K562 (cell line): Measurements from ENCODE around the gene TUBB1. TPM values are rescaled to one million over a fixed set of nuclear protein-coding genes. Genes with fewer than 3 reads are reported as not detected.

Experiments used
- AFF1 ChIP-seq, 2 experiments: fragments of 450-650 bp; IDR thresholded peaks; 2 replicates each; pipeline ENCODE4 v1.6.1; 2018; ENCODE audit warnings: mild to moderate bottlenecking in 2 of 2, low read depth in 1 of 2; ENCODE audit not compliant: partially characterized antibody in 2 of 2
- C11orf30 ChIP-seq: fragments of 450-650 bp; IDR thresholded peaks from 2 replicates; pipeline ENCODE4 v1.6.1; 2016; ENCODE audit warnings: low read depth, mild to moderate bottlenecking
- ETS2 ChIP-seq: IDR thresholded peaks from 2 replicates; pipeline ENCODE4 v1.6.1; 2016; ENCODE audit warnings: borderline replicate concordance, missing genetic modification characterization, mild to moderate bottlenecking, moderate library complexity, missing compliant biosample characterization; ENCODE audit not compliant: poor library complexity, severe bottlenecking
- KDM1A ChIP-seq, 2 experiments: fragments of 450-650 bp; IDR thresholded peaks; 2 replicates each; pipeline ENCODE4 v1.6.1; 2016; ENCODE audit warnings: mild to moderate bottlenecking in 2 of 2
- MEF2A ChIP-seq: IDR thresholded peaks from 2 replicates; pipeline ENCODE4 v1.6.1; 2011; ENCODE audit warnings: low read depth, mild to moderate bottlenecking, low read length, moderate library complexity; ENCODE audit not compliant: control insufficient read depth
- OTX1 ChIP-seq: fragments of 450-650 bp; formaldehyde crosslinking; IDR thresholded peaks from 2 replicates; pipeline ENCODE4 v1.4.0; 2022; ENCODE audit warnings: mild to moderate bottlenecking
- STAG1 ChIP-seq: sonication (generic); formaldehyde crosslinking; IDR thresholded peaks from 2 replicates; pipeline ENCODE4 v1.5.0; 2020; ENCODE audit warnings: missing genetic modification reagents, borderline replicate concordance
- ZNF311 ChIP-seq: fragments of 250-450 bp; sonication (Bioruptor Pico); IDR thresholded peaks from 2 replicates; pipeline ENCODE4 v1.4.0; 2020; ENCODE audit warnings: mild to moderate bottlenecking, moderate library complexity
- ZNF639 ChIP-seq, 2 experiments: fragments of 200-800 bp in 1 of 2; sonication (Bioruptor generic) in 1 of 2; sonication (generic) in 1 of 2; formaldehyde crosslinking in 1 of 2; IDR thresholded peaks in 1 of 2; conservative IDR thresholded peaks in 1 of 2; 2 replicates each; pipeline versions ENCODE4 v1.5.0 to v1.6.1; 2016 to 2020; ENCODE audit warnings: missing compliant biosample characterization in 1 of 2, missing genetic modification characterization in 1 of 2, missing genetic modification reagents in 1 of 2
- polyA plus RNA-seq, 8 experiments: library from polyadenylated mRNA; depleted of rRNA in 4 of 8; stranded (reverse) in 5 of 8; unstranded in 3 of 8; fragments of >200 nt; fragmentation: Nextera tagmentation in 2 of 8; fragmentation: Illumina TruSeq in 1 of 8; extraction: Ambion mirVana in 2 of 8; extraction: Trizol in 1 of 8; gene quantifications; 2 replicates each; pipeline versions ENCODE4 v1.2.1 to v1.2.3, GENCODE V29; 2011 to 2014; ENCODE audit warnings: inconsistent platforms in 1 of 8, missing spikeins in 1 of 8
- total RNA-seq, 7 experiments: library from RNA; depleted of rRNA in 6 of 7; stranded (reverse); fragments of >200 nt in 6 of 7; fragmentation: Illumina TruSeq in 2 of 7; extraction: Trizol in 2 of 7; gene quantifications; 2 replicates each; pipeline versions ENCODE4 v1.2.1 to v1.2.3, GENCODE V29; 2011 to 2021; ENCODE audit warnings: low replicate concordance in 1 of 7
- TF ChIP-seq, protein P1 (sequence below): fragments of 250-450 bp; sonication (Bioruptor Pico); IDR thresholded peaks from 2 replicates; pipeline ENCODE4 v1.4.0; 2020
- TF ChIP-seq, protein P2 (sequence below): sonication (generic); formaldehyde crosslinking; IDR thresholded peaks from 2 replicates; pipeline ENCODE4 v1.8.0; 2022; ENCODE audit warnings: mild to moderate bottlenecking, missing genetic modification reagents, borderline replicate concordance

TUBB1 gene
- total and polyA plus RNA-seq, 9 of the 15 experiments (the other 6 are each of a cell fraction or from before 2014, with no cell fraction given): 1.5 to 3.9 (median 2.4) TPM

DNA sequence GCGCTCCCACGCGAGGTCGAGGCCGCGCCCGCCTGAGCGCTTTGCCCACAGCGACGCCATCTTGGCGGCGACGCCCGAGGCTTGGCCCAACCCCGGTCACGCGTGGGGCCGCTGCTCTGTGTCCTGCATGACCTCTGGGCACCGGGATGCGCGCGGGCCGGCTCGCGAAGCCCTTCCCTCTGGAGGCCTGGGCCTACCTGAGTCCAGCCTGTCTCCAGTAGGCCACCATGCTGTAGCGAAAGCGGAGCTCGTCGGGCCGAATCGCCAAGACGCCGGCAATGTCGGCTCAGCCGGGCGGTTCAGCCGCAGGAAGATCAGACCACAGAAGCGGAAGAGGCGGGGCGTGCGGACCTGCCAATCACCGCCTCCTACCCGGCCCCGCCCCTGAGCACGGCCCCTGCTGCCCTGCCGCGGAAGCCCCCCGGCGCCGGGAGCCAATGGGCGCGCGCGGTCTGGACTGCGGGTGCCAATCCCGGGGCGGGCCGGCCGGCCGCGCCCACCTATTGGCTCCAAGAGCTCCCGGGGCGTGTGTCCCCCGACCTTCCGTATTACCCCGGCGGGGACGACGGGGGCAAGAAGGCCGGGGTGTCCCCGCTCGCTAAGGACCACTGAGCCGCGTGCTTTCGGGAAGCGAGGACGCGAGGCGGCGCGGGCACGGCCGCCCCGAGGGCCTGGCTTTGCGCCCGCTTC lies 12.9 kb downstream of the TUBB1 start, which contains the start of gene ATP5F1E (continued):
- TF ChIP-seq, protein P1, sequence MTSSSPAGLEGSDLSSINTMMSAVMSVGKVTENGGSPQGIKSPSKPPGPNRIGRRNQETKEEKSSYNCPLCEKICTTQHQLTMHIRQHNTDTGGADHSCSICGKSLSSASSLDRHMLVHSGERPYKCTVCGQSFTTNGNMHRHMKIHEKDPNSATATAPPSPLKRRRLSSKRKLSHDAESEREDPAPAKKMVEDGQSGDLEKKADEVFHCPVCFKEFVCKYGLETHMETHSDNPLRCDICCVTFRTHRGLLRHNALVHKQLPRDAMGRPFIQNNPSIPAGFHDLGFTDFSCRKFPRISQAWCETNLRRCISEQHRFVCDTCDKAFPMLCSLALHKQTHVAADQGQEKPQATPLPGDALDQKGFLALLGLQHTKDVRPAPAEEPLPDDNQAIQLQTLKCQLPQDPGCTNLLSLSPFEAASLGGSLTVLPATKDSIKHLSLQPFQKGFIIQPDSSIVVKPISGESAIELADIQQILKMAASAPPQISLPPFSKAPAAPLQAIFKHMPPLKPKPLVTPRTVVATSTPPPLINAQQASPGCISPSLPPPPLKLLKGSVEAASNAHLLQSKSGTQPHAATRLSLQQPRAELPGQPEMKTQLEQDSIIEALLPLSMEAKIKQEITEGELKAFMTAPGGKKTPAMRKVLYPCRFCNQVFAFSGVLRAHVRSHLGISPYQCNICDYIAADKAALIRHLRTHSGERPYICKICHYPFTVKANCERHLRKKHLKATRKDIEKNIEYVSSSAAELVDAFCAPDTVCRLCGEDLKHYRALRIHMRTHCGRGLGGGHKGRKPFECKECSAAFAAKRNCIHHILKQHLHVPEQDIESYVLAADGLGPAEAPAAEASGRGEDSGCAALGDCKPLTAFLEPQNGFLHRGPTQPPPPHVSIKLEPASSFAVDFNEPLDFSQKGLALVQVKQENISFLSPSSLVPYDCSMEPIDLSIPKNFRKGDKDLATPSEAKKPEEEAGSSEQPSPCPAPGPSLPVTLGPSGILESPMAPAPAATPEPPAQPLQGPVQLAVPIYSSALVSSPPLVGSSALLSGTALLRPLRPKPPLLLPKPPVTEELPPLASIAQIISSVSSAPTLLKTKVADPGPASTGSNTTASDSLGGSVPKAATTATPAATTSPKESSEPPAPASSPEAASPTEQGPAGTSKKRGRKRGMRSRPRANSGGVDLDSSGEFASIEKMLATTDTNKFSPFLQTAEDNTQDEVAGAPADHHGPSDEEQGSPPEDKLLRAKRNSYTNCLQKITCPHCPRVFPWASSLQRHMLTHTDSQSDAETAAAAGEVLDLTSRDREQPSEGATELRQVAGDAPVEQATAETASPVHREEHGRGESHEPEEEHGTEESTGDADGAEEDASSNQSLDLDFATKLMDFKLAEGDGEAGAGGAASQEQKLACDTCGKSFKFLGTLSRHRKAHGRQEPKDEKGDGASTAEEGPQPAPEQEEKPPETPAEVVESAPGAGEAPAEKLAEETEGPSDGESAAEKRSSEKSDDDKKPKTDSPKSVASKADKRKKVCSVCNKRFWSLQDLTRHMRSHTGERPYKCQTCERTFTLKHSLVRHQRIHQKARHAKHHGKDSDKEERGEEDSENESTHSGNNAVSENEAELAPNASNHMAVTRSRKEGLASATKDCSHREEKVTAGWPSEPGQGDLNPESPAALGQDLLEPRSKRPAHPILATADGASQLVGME (CRISPR knock-in tag): peak; percentile 98
- TF ChIP-seq STAG1 (CRISPR knock-in tag) (no peak), KDM1A (IDR thresholded peaks at IDR 0.05) (no peak), ZNF311 (CRISPR knock-in tag) (peak; percentile 96), AFF1 (IDR thresholded peaks at IDR 0.05; ENCODE audit: low read depth in 1 of 2, partially characterized antibody in 2 of 2) (no peak), C11orf30 (peak; percentile 28), ETS2 (tag) (peak; percentile 90), OTX1 (peak; percentile 94), ZNF639 (CRISPR knock-in tag; conservative IDR thresholded peaks at IDR 0.05 in 1 of 2, IDR thresholded peaks at IDR 0.05 in 1 of 2) (peak in 1 of 2 experiments; percentile 97; a peak in 2 of 4 replicates), MEF2A (no peak)
- TF ChIP-seq, protein P2, sequence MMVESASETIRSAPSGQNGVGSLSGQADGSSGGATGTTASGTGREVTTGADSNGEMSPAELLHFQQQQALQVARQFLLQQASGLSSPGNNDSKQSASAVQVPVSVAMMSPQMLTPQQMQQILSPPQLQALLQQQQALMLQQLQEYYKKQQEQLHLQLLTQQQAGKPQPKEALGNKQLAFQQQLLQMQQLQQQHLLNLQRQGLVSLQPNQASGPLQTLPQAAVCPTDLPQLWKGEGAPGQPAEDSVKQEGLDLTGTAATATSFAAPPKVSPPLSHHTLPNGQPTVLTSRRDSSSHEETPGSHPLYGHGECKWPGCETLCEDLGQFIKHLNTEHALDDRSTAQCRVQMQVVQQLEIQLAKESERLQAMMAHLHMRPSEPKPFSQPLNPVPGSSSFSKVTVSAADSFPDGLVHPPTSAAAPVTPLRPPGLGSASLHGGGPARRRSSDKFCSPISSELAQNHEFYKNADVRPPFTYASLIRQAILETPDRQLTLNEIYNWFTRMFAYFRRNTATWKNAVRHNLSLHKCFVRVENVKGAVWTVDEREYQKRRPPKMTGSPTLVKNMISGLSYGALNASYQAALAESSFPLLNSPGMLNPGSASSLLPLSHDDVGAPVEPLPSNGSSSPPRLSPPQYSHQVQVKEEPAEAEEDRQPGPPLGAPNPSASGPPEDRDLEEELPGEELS: no peak
